HG03103 (cell line): ENCODE results near the gene RAPGEF1.
"Not testable (repeated sequence)": the region's sequence is repeated elsewhere in the genome, so short reads cannot be mapped to it uniquely, and the experiment has no call there.

ENCODE experiments used
- ATAC-seq: cut with Tn5 transposase; IDR thresholded peaks from one replicate; pipeline ENCODE4 v1.9.1; 2021; ENCODE audit warnings: low read depth; ENCODE audit not compliant: unreplicated experiment

The RAPGEF1 gene

GRCh38 chr9:131709010-131709770, 30.7 kb downstream of the RAPGEF1 start:
- ATAC-seq, result not testable (repeated sequence)

GRCh38 chr9:131708226-131709002, 31.5 kb downstream of the RAPGEF1 start:
- no peak for ATAC-seq

GRCh38 chr9:131707733-131708157, 32.1 kb downstream of the RAPGEF1 start:
- ATAC-seq, result no peak

- ATAC-seq, result no peak
Measured at GRCh38 chr9:131707050-131707449, 32.8 kb downstream of the RAPGEF1 start.

- ATAC-seq, result no peak
Measured at GRCh38 chr9:131706608-131706970, 33.3 kb downstream of the RAPGEF1 start.

- ATAC-seq, result no peak
Measured at GRCh38 chr9:131704988-131705387, 34.9 kb downstream of the RAPGEF1 start.

GRCh38 chr9:131704141-131704983, 35.5 kb downstream of the RAPGEF1 start:
- ATAC-seq, result no peak

- ATAC-seq, result no peak
Measured at GRCh38 chr9:131703697-131704096, 36.2 kb downstream of the RAPGEF1 start.

- no peak for ATAC-seq
Measured at GRCh38 chr9:131702911-131703310, 37.0 kb downstream of the RAPGEF1 start.

- ATAC-seq, result no peak
Measured at GRCh38 chr9:131701789-131702337, 38.0 kb downstream of the RAPGEF1 start.

GRCh38 chr9:131701436-131701781, 38.5 kb downstream of the RAPGEF1 start:
- ATAC-seq, result no peak

- ATAC-seq, result no peak
Measured at GRCh38 chr9:131700765-131701435, 39.0 kb downstream of the RAPGEF1 start.

GRCh38 chr9:131700076-131700475, 39.8 kb downstream of the RAPGEF1 start:
- no peak for ATAC-seq

- no peak for ATAC-seq
Measured at GRCh38 chr9:131698618-131698985, 41.3 kb downstream of the RAPGEF1 start.

- no peak for ATAC-seq
Measured at GRCh38 chr9:131697908-131698617, 41.8 kb downstream of the RAPGEF1 start.

- no peak for ATAC-seq
Measured at GRCh38 chr9:131697097-131697496, 42.8 kb downstream of the RAPGEF1 start.

- no peak for ATAC-seq
Measured at GRCh38 chr9:131695836-131696460, 43.9 kb downstream of the RAPGEF1 start.

GRCh38 chr9:131695366-131695765, 44.5 kb downstream of the RAPGEF1 start:
- no peak for ATAC-seq
